NCI-H1930 (cell line): ENCODE results near the gene MLXIP.

ENCODE experiments used
- DNase-seq, 2 experiments: peaks; one replicate each; lab custom pipeline; 2025; lab: John Stamatoyannopoulos, UW

The MLXIP gene

DNA sequence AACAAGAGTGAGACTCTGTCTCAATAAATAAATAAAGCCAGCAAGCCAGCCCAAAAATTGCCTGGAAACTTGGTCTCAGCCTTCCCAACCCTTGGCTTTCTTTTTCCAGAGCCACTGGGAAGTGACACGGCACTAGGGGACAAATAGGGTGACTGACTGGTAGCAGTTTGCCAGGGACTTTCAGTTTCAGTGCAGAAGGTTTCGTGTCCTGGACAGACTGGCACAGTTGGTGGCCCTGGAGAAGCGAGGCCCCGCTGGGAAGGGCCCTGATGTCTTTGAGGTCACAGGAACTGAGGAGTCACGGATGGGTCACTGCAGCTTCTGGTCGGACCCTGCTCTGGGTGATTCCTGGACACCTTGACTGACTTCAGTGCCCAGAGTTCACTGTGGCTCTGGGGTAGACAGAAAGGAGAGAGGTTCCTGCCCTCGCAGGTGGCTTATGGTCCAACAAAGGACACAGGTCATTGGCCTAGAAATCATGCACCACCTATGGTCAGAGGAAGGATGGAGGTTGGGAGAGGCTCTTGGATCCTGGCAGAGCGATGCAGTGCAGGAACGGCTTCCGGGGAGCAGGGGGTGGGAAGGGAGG lies 107.0 kb downstream of the MLXIP start:
- DNase-seq, result no peak

DNA sequence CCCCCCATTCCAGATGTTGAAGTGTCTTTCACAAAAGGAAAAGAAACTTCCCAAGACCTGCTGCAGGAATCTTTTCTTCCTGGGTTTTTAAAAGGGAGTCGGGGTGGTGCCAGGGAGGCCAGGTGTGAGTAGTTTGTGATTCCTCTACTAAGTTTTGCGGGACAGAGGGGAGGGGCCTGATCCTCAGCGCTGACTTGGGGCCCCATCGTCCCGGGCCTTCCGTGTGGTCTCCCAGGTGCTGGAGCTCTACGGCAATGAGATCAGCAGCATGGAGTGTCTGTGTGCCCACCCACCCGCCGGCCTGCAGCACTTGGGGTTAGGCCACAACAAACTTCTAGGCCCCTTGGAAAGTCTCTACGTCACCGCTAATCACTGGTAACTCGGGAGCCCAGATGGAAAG lies 108.9 kb downstream of the MLXIP start:
- DNase-seq, result no peak

GRCh38 chr12:122189626-122190475 lies 111.3 kb downstream of the MLXIP start:
- DNase-seq, result no peak

DNA sequence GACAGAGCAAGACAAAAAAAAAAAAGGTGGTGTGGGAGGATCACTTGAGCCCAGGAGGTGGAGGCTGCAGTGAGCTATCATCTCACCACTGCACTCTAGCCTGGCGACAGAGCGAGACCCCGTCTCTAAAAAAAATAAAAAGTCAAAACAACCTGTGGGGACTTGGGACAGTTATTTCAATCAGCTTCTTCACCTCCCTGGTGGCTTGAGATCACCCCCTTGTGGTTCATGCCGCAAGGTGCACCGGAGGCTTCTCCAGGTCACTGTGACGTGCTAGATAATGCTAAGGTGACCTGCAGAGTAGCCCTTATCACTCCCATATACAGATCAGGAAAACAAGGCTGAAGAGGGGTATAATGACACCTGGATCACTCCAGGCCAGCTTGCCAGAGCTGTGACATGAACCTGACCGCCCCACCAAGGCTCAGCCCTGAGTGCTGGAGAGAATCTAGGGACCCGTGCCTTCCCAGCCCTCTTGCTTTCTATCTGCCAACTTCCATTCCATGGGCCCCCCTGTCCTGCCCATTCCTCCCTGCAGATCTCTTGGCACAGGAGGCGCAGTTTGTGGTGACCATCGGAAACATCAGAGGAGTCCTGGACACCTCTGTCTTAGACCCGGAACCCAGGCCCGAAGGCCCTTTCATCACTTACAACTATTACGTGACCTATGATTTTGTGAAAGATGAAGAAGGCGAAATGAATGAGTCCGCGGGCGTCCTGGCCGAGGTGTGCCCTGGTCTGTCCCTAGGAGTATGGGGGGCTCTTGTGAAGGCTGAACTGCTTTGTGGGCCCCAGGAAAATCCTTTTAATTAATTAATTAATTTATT lies 112.5 kb downstream of the MLXIP start:
- DNase-seq, result peak in 1 of 2 experiments; percentile 11

DNA sequence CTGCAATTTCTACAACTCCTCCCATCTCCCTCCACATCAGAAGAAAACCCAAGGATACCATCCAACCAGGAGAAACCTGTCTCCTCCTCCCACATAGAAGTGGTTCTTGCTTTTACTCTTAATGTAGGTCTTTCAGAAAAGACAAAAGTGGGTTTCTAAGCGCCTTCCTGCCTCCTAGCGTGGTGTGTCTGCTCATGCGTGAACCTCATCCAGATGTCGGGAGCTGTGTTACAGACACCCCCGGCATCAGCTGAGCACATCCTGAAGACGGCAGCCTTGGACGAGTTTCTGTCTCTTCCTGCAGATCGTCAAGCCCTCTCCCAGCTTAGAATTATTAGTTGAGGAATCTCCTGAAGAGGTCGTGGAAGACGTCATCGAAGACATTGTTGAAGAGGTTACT lies 113.9 kb downstream of the MLXIP start:
- DNase-seq, result no peak

- DNase-seq, result no peak
Observed at GRCh38 chr12:122194804-122195203, 116.2 kb downstream of the MLXIP start.

DNA sequence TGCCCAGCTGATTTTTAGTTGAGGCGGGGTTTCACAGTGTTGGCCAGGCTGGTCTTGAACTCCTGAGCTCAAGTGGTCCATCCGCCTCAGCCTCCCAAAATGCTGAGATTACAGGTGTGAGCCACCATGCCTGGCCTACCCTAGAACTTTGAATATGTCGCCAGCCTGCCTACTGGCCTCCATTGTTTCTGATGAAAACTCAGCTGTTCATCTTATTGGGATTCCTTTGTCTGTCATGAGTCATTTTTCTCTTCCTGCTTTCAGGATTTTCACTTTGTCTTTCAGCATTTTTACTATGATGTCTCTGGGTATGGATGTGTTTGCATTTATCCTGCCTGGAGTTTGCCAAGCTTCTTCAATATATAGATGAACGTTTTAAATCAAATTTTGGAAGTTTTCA lies 116.8 kb downstream of the MLXIP start:
- no peak for DNase-seq
